Smooth muscle cell (in vitro differentiated cells): ENCODE results near the gene CLDN20. TPM values are rescaled to one million over a fixed set of nuclear protein-coding genes. Genes with fewer than 3 reads are reported as not detected.
"Not testable (repeated sequence)": the region's sequence is repeated elsewhere in the genome, so short reads cannot be mapped to it uniquely, and the experiment has no call there.

Experiments
- DNase-seq: peaks from one replicate; lab custom pipeline; 2025; ENCODE audit not compliant: unreplicated experiment; lab: John Stamatoyannopoulos, UW
- H2AFZ ChIP-seq: fragments of 200-600 bp; sonication (generic); 2 replicates; pipeline ENCODE4 v1.6.0; 2016; ENCODE audit warnings: antibody characterized with exemption, low read depth, mild to moderate bottlenecking
- H3F3A ChIP-seq: fragments of 200-600 bp; sonication (generic); 2 replicates; pipeline ENCODE4 v1.6.0; 2017; ENCODE audit warnings: antibody characterized with exemption, low read depth
- H3K27ac ChIP-seq: fragments of 200-600 bp; sonication (generic); 2 replicates; pipeline ENCODE4 v1.5.1; 2016; ENCODE audit warnings: low read depth, mild to moderate bottlenecking
- H3K27me3 ChIP-seq: fragments of 200-600 bp; sonication (generic); 2 replicates; pipeline ENCODE4 v1.6.1; 2016; ENCODE audit warnings: low read depth, mild to moderate bottlenecking
- H3K36me3 ChIP-seq: fragments of 200-600 bp; sonication (generic); 2 replicates; pipeline ENCODE4 v1.5.1; 2016; ENCODE audit warnings: low read depth
- H3K4me1 ChIP-seq: fragments of 200-600 bp; sonication (generic); 2 replicates; pipeline ENCODE4 v1.5.1; 2016; ENCODE audit warnings: low read depth
- H3K4me2 ChIP-seq: fragments of 200-600 bp; sonication (generic); 2 replicates; pipeline ENCODE4 v1.6.0; 2016; ENCODE audit warnings: mild to moderate bottlenecking
- H3K4me3 ChIP-seq: fragments of 200-600 bp; sonication (generic); 2 replicates; pipeline ENCODE4 v1.5.1; 2016; ENCODE audit warnings: mild to moderate bottlenecking
- H3K79me2 ChIP-seq: fragments of 200-600 bp; sonication (generic); 2 replicates; pipeline ENCODE4 v1.6.0; 2016; ENCODE audit warnings: low read depth, mild to moderate bottlenecking
- H3K9ac ChIP-seq: fragments of 200-600 bp; sonication (generic); 2 replicates; pipeline ENCODE4 v1.6.0; 2016; ENCODE audit warnings: low read depth
- H3K9me3 ChIP-seq: fragments of 200-600 bp; sonication (generic); replicated peaks from 2 replicates; pipeline ENCODE4 v1.5.1; 2016; ENCODE audit warnings: low read depth
- H4K20me1 ChIP-seq: fragments of 200-600 bp; sonication (generic); 2 replicates; pipeline ENCODE4 v1.6.0; 2016; ENCODE audit warnings: low read depth
- WGBS: methylation state at CpG from one replicate; pipeline ENCODE4 v1.1.7; 2016; ENCODE audit warnings: low lambda C conversion rate; 5-methylcytosine and 5-hydroxymethylcytosine counted together
- polyA plus RNA-seq: library from polyadenylated mRNA; unstranded; fragments of >200 nt; fragmentation: Nextera tagmentation; extraction: Ambion mirVana; gene quantifications from 2 replicates; pipeline ENCODE4 v1.2.1, GENCODE V29; 2016
- total RNA-seq: library from RNA; depleted of rRNA; stranded (reverse); fragments of >200 nt; gene quantifications from 2 replicates; pipeline ENCODE4 v1.2.3, GENCODE V29; 2014
- TF ChIP-seq, protein P1 (sequence below): fragments of 200-600 bp; sonication (generic); IDR thresholded peaks from 2 replicates; pipeline ENCODE4 v1.5.1; 2017; ENCODE audit warnings: borderline replicate concordance, mild to moderate bottlenecking, antibody characterized with exemption; ENCODE audit not compliant: insufficient read depth, poor library complexity, severe bottlenecking

The CLDN20 gene
- total and polyA plus RNA-seq, 2 experiments from 2014 or later: not detected

DNA sequence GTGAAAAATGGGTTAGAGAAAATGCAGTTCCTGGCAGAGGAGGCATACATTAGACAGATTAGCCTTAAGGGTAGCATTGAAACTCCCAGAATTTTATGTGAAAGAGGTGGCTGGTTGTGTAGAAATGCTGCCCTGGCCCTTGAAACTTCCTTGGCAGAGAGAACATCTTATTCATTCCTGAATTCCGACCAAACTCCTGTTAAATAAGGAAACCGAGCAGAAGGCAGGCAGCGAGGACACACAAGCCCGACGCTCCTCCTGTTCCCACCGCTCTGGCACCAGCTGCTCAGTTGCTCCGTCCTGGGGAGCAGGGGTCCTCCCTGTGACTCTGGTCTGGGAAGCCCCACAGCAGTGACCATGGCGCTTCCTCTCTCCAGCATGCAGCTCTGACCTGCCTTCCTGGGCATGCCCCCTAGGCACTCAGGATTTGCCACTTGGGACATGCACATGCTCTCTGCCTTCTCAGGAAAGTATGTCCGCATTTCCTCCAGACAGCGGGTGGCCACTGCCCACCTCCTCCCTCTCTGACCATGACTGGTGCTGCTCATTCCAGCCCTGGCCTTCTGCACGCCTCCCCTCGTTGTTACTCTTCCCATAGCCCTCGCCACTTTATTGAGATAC is 35.2 kb upstream of the CLDN20 start:
- Histone ChIP-seq H3K4me1 (peaks cover 6% of the 10 kb centered on the region), H4K20me1 (no peaks in the 10 kb centered on the region), H2AFZ (no peak overlapping the region), H3K4me2 (no peak overlapping the region), H3K36me3 (no peaks in the 10 kb centered on the region), H3K79me2 (no peaks in the 10 kb centered on the region), H3F3A (peaks cover 3% of the 10 kb centered on the region), H3K9me3 (no peaks in the 10 kb centered on the region), H3K27ac (no peak overlapping the region), H3K4me3 (no peak overlapping the region), H3K27me3 (no peaks in the 10 kb centered on the region), H3K9ac (no peak overlapping the region)
- TF ChIP-seq, protein P1, sequence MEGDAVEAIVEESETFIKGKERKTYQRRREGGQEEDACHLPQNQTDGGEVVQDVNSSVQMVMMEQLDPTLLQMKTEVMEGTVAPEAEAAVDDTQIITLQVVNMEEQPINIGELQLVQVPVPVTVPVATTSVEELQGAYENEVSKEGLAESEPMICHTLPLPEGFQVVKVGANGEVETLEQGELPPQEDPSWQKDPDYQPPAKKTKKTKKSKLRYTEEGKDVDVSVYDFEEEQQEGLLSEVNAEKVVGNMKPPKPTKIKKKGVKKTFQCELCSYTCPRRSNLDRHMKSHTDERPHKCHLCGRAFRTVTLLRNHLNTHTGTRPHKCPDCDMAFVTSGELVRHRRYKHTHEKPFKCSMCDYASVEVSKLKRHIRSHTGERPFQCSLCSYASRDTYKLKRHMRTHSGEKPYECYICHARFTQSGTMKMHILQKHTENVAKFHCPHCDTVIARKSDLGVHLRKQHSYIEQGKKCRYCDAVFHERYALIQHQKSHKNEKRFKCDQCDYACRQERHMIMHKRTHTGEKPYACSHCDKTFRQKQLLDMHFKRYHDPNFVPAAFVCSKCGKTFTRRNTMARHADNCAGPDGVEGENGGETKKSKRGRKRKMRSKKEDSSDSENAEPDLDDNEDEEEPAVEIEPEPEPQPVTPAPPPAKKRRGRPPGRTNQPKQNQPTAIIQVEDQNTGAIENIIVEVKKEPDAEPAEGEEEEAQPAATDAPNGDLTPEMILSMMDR: no peak
- WGBS: 96% methylated on average over 13 of the region's 13 CpGs
- DNase-seq: no peak

DNA sequence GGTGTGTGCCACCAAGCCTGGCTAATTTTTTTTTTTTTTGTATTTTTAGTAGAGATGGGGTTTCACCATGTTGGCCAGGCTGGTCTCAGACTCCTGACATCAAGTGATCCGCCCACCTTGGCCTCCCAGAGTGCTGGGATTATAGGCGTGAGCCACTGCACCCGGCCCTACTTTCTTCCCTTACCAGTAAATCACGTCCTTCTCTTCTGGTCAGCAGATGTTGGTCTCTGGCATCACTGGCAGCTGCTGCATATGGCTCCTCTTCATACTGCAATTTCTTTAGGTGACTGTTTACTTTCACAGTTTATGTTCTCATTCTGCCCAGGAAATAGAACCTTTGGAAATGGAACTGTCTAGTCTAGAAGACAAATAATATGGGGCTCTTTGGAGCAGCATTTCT is 32.8 kb upstream of the CLDN20 start:
- not testable (repeated sequence) for H4K20me1 ChIP-seq, H3K4me1 ChIP-seq, H3F3A ChIP-seq, H3K4me2 ChIP-seq, H3K9ac ChIP-seq, H3K4me3 ChIP-seq, H2AFZ ChIP-seq, H3K36me3 ChIP-seq, H3K79me2 ChIP-seq, H3K27me3 ChIP-seq, DNase-seq, H3K9me3 ChIP-seq, H3K27ac ChIP-seq
- 73% methylated on average over 4 of the region's 4 CpGs for WGBS

DNA sequence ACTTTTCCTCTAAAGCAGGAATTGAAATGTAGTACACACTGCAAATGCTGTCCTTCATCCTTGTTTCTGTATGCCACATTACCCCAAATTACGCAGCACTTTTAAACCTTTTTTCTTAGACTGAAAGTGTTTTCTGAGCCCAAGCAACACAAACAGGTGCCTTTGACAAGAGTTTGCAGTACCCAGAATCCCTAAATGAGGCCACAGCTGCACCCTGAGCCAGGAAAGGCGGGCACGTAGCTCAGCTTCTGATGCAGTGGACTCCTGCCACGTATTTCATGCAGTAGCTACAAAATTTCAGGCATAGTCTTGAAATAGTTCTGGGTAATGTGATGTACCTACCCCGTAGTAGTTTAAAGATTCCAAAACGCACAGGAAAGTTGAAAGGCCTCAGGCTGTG is 31.0 kb upstream of the CLDN20 start:
- Histone ChIP-seq H4K20me1 (no peaks in the 10 kb centered on the region), H3K4me3 (no peak overlapping the region), H3K4me2 (no peak overlapping the region), H3F3A (no peaks in the 10 kb centered on the region), H3K79me2 (no peaks in the 10 kb centered on the region), H3K27ac (no peak overlapping the region), H3K9me3 (no peaks in the 10 kb centered on the region), H3K9ac (no peak overlapping the region), H3K36me3 (no peaks in the 10 kb centered on the region), H3K4me1 (no peaks in the 10 kb centered on the region), H3K27me3 (no peaks in the 10 kb centered on the region), H2AFZ (no peak overlapping the region)
- DNase-seq: no peak
- WGBS: 95% methylated on average over 6 of the region's 6 CpGs
- TF ChIP-seq, protein P1: no peak

DNA sequence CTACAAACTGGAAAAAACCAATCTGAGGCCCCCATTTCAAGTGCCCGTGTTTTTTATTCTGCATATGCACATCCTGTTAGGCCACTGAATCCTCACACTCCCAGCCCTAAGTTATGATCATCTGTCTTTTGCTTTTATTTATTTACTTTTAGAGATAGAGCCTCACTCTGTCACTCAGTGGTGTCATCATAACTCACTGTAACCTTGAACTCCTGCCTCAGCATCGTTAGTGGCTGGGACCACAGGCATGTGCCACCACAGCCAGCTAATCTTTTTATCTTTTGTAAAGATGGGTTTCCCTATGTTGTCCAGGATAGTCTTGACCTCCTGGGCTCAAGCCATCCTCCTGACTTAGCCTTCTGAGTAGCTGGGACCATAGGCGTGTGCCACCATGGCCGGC is 29.6 kb upstream of the CLDN20 start:
- H3K36me3 ChIP-seq: no peaks in the 10 kb centered on the region
- H3K4me2 ChIP-seq: no peak overlapping the region
- no peak overlapping the region for H3K27ac ChIP-seq
- no peak overlapping the region for H3K9ac ChIP-seq
- no peaks in the 10 kb centered on the region for H4K20me1 ChIP-seq
- TF ChIP-seq, protein P1: no peak
- H3K79me2 ChIP-seq: no peaks in the 10 kb centered on the region
- H2AFZ ChIP-seq: no peak overlapping the region
- no peaks in the 10 kb centered on the region for H3F3A ChIP-seq
- H3K4me3 ChIP-seq: no peak overlapping the region
- no peak for DNase-seq
- no peaks in the 10 kb centered on the region for H3K9me3 ChIP-seq
- H3K27me3 ChIP-seq: no peaks in the 10 kb centered on the region
- 80% methylated on average over 4 of the region's 4 CpGs for WGBS
- H3K4me1 ChIP-seq: no peaks in the 10 kb centered on the region
